ENCODE results near the gene COBL. TPM values are rescaled to one million over a fixed set of nuclear protein-coding genes. Genes with fewer than 3 reads are reported as not detected.

The COBL gene
- total RNA-seq, 4 donors from 2014 or later: 50.2 to 156 (median 65.1) TPM

DNA sequence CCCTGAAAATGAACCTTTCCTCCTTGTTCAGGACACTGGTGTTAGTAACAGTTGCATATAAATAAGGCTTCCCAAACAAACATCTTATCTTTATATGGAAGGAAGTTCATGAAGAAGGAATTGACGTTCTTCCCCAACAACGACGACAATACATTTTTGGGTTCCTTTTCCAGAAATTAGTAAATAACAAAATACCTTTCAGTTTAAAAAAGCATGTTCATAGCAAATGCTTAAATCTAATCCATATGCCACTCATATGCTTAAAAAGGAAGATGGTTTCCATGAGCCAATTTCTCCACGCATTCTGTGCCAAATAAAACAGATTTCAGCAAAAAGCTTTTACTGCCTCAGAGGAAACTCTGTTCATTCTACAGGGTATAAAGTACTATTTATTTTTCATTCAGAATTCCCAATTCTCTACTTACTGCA lies 182.6 kb downstream of the COBL start:
- Histone ChIP-seq H3K27me3 (no peaks in the 10 kb centered on the region), H3K4me3 (no peak overlapping the region), H3K9me3 (no peaks in the 10 kb centered on the region), H3K27ac (no peak overlapping the region), H3K4me1 (peaks cover 2% of the 10 kb centered on the region), H3K36me3 (peaks cover 7% of the 10 kb centered on the region)
- 53% methylated on average over 4 of the region's 4 CpGs for WGBS
- no peak for DNase-seq (ENCODE audit: low spot score in 2 of 2)
- no peak for TF ChIP-seq POLR2A (IDR thresholded peaks at IDR 0.05)
- TF ChIP-seq, protein P1, sequence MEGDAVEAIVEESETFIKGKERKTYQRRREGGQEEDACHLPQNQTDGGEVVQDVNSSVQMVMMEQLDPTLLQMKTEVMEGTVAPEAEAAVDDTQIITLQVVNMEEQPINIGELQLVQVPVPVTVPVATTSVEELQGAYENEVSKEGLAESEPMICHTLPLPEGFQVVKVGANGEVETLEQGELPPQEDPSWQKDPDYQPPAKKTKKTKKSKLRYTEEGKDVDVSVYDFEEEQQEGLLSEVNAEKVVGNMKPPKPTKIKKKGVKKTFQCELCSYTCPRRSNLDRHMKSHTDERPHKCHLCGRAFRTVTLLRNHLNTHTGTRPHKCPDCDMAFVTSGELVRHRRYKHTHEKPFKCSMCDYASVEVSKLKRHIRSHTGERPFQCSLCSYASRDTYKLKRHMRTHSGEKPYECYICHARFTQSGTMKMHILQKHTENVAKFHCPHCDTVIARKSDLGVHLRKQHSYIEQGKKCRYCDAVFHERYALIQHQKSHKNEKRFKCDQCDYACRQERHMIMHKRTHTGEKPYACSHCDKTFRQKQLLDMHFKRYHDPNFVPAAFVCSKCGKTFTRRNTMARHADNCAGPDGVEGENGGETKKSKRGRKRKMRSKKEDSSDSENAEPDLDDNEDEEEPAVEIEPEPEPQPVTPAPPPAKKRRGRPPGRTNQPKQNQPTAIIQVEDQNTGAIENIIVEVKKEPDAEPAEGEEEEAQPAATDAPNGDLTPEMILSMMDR (IDR thresholded peaks at IDR 0.05): no peak
- TF ChIP-seq EP300 (IDR thresholded peaks at IDR 0.05): no peak
- no peak for TF ChIP-seq POLR2AphosphoS5 (IDR thresholded peaks at IDR 0.05)

GRCh38 chr7:51132661-51133060 lies 183.9 kb downstream of the COBL start:
- H3K4me1 ChIP-seq: no peaks in the 10 kb centered on the region
- no peaks in the 10 kb centered on the region for H3K9me3 ChIP-seq
- TF ChIP-seq, protein P1 (IDR thresholded peaks at IDR 0.05): no peak
- TF ChIP-seq POLR2AphosphoS5 (IDR thresholded peaks at IDR 0.05) (no peak), EP300 (IDR thresholded peaks at IDR 0.05) (no peak), POLR2A (IDR thresholded peaks at IDR 0.05) (no peak)
- H3K4me3 ChIP-seq: no peak overlapping the region
- DNase-seq (ENCODE audit: low spot score in 2 of 2): no peak
- WGBS: 94% methylated on average over 3 of the region's 3 CpGs
- H3K27ac ChIP-seq: no peak overlapping the region
- H3K36me3 ChIP-seq: peaks cover 7% of the 10 kb centered on the region
- no peaks in the 10 kb centered on the region for H3K27me3 ChIP-seq

DNA sequence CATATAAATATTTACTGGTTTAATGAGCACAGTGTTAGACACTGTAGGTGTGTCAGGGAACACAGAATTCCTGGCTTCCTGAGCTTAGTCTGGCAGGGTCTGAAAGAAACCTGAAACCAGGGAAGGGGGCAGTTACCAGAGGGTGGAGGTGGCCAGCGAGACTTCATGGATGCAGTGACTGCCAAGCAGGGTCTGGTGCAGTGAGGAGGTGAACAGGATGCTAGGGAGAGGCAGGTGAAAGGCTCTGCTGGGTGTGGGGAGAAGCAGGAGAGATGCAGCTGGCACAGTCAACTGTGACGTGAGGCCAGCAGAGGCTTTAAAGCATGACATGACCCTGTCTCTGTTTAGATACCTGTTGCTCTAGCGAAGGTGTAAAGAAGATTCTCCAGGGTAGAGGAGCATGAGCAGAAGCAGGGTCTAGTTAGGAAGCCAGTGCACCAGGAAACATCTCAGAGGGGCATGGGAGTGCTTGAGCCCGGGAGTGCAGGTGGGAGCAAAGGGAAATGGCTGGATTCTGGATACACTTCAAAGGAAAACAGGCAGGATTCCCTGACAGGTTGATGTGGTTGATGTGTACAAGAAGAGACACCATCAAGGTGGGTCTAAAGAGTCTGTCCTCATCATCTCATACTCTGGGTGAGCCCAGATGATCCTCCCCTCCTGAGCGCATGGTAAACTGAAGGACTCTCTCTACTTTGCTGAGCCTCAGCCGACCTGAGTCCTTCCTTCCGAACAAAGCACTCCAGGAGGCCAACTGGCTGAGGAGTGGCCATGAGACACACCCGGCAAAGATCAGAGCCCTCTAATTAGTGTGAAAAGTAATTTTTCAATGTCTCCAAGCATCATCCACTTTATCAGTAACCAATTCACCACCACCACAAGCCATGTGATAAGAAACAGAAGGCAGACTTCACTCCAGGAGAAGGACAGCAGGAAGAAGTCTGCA lies 186.8 kb downstream of the COBL start:
- H3K4me1 ChIP-seq: no peaks in the 10 kb centered on the region
- H3K27me3 ChIP-seq: no peaks in the 10 kb centered on the region
- TF ChIP-seq POLR2AphosphoS5 (IDR thresholded peaks at IDR 0.05) (no peak), EP300 (IDR thresholded peaks at IDR 0.05) (no peak)
- TF ChIP-seq, protein P1 (IDR thresholded peaks at IDR 0.05): no peak
- no peak for DNase-seq (ENCODE audit: low spot score in 2 of 2)
- no peak overlapping the region for H3K27ac ChIP-seq
- no peak overlapping the region for H3K4me3 ChIP-seq
- no peaks in the 10 kb centered on the region for H3K9me3 ChIP-seq
- H3K36me3 ChIP-seq: peaks cover 4% of the 10 kb centered on the region
- 78% methylated on average over 8 of the region's 8 CpGs for WGBS

GRCh38 chr7:51128545-51129435 lies 187.8 kb downstream of the COBL start:
- Histone ChIP-seq H3K4me3 (no peak overlapping the region), H3K27ac (no peak overlapping the region), H3K27me3 (no peaks in the 10 kb centered on the region), H3K4me1 (peaks cover 8% of the 10 kb centered on the region), H3K9me3 (no peaks in the 10 kb centered on the region), H3K36me3 (peaks cover 4% of the 10 kb centered on the region)
- no peak for DNase-seq (ENCODE audit: low spot score in 2 of 2)
- 93% methylated on average over 15 of the region's 16 CpGs for WGBS
- TF ChIP-seq POLR2AphosphoS5 (IDR thresholded peaks at IDR 0.05) (no peak), POLR2A (IDR thresholded peaks at IDR 0.05) (no peak), EP300 (IDR thresholded peaks at IDR 0.05) (no peak)
- TF ChIP-seq, protein P1 (IDR thresholded peaks at IDR 0.05): no peak

- TF ChIP-seq POLR2A (IDR thresholded peaks at IDR 0.05) (no peak), POLR2AphosphoS5 (IDR thresholded peaks at IDR 0.05) (no peak), EP300 (IDR thresholded peaks at IDR 0.05) (no peak)
- TF ChIP-seq, protein P1 (IDR thresholded peaks at IDR 0.05): no peak
- H3K27ac ChIP-seq: no peak overlapping the region
- no peaks in the 10 kb centered on the region for H3K9me3 ChIP-seq
- peaks cover 20% of the 10 kb centered on the region for H3K4me1 ChIP-seq
- no peaks in the 10 kb centered on the region for H3K27me3 ChIP-seq
- WGBS: 67% methylated on average over 3 of the region's 3 CpGs
- no peak overlapping the region for H3K4me3 ChIP-seq
- no peak for DNase-seq (ENCODE audit: low spot score in 2 of 2)
- H3K36me3 ChIP-seq: no peaks in the 10 kb centered on the region
These were observed 189.0 kb downstream of the COBL start for GRCh38 chr7:51127618-51127904.

Data from suprapubic skin (tissue), 4 donors.